Nasal cavity respiratory epithelium epithelial cell of viscerocranial mucosa (primary cell): ENCODE data around the gene KRT85. TPM values are rescaled to one million over a fixed set of nuclear protein-coding genes. Genes with fewer than 3 reads are reported as not detected.

Source experiments
- total RNA-seq: library from RNA; depleted of rRNA; stranded (reverse); fragments of >200 nt; gene quantifications from 2 replicates; pipeline ENCODE4 v1.2.3, GENCODE V29; 2014

Gene KRT85
- total RNA-seq, result not detected in 2 replicates

GRCh38 chr12:52366738-52367485 lies at the start of gene KRT85:
TSS of gene KRT85 (minus strand) at chr12:52367481. CDS start at chr12:52367405, 76 bp downstream.

DNA sequence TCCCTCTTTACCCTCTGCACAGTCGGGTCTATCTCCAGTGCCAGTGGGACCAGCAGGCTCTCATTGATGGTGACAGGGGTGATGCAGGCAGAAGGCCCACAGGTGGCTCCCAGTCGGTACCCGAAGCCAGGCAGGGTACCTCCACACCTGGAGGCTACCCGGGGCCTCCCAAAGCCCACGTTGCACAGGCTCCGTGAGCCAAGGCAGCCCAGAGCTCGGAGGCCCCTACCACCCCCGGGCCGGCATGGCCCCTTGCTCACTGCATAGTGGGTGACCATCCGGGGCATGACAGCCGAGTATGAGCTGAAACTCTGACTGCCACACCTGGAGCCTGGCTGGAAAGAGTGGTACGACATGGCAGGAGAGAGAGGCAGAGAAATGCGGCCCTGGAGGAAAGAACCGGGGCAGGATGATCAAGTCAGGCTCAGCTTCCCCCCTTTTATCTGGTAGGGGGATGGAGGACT lies 38.7 kb upstream of the KRT85 start, which contains the start of gene KRT82:
Gene KRT82, minus strand, starts transcription at position 414 of the 464 bp plus-strand sequence. Its CDS starts 58 bp downstream, at position 356.

DNA sequence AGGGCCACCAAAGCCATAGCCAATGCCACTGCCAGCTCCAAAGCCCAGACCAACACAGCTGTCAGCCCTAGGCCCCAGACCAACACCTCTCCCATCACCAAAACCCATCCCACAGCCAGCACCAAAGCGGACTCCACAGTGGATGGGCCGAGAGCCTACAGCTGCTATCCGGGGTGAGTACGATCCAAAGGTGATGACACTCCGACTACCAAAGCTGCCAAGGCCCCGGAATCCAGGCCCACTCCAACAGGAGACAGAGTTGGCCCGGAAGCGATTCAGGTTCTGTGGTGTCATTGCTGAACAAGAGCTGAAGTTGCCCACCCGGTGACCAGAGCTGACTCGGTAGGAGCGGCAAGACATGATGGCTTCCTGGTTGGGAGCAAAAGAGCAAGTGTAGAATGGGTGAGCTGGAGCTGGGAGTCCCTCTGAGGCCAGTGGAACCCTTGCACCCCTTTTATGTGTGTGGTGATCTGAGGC lies 18.0 kb upstream of the KRT85 start, which contains the start of gene KRT84:
Gene KRT84, minus strand, starts transcription at position 427 of the 477 bp plus-strand sequence. Its CDS starts 67 bp downstream, at position 360.

DNA sequence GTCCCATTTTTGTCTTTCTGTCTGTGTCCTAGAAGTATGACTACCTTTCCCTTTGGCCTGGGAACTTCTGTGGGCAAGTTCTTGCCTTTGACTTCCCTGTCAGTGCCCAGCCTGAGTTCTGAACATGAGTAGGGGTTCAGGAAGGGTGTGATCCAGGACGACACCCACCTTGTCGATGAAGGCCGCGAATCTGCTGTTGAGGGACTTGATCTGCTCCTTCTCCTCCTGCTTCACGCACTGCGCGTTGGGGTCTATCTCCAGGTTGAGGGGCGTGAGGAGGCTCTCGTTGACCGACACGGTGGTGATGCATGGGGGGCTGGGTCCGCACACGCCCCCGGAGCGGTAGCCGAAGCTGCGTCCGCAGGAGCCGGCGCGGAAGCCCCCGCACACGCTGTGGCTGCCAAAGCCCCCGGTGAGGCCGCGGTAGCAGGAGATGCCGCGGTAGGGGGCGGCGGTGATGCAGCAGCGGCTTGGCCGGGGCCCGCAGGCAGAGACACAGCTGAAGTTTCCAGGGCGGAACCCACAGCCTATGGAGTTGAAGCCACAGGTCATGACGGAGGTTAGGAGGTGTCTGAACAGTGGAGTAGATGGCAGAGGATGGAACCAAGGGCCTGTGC lies 46.4 kb downstream of the KRT85 start, which contains the start of gene KRT83:
Gene KRT83, minus strand, starts transcription at position 615 of the 617 bp plus-strand sequence. Its CDS starts 63 bp downstream, at position 552.

Other genes starting within 250 kb of the KRT85 start
- 4.6 and 80.0 TPM in 2 replicates for gene KRT80, start 175.5 kb downstream of the KRT85 start, total RNA-seq
- gene KRT7, start 134.2 kb downstream of the KRT85 start, total RNA-seq, result 655 and 771 TPM in 2 replicates
- 0.07 and 1.0 TPM in 2 replicates for gene KRT86, start 92.8 kb downstream of the KRT85 start, total RNA-seq
- 9.1 and 256 TPM in 2 replicates for gene KRT81, start 75.9 kb downstream of the KRT85 start, total RNA-seq
- not detected in 2 replicates for gene KRT83, start 46.1 kb downstream of the KRT85 start, total RNA-seq
- 0.07 TPM in 1 of 2 replicates, not detected in the other for gene KRT84, start 18.2 kb upstream of the KRT85 start, total RNA-seq
- not detected in 2 replicates for gene KRT82, start 38.9 kb upstream of the KRT85 start, total RNA-seq
- 0.78 and 5.1 TPM in 2 replicates for gene KRT75, start 66.9 kb upstream of the KRT85 start, total RNA-seq
- 369 and 1,719 TPM in 2 replicates for gene KRT6B, start 84.7 kb upstream of the KRT85 start, total RNA-seq
- gene KRT6C, start 106.3 kb upstream of the KRT85 start, total RNA-seq, result 171 and 249 TPM in 2 replicates
- 14,274 and 14,814 TPM in 2 replicates for gene KRT6A, start 125.8 kb upstream of the KRT85 start, total RNA-seq
- gene KRT5, start 152.9 kb upstream of the KRT85 start, total RNA-seq, result 6,718 and 16,450 TPM in 2 replicates
- gene KRT71, start 185.7 kb upstream of the KRT85 start, total RNA-seq, result not detected in 2 replicates
- 0.36 TPM in 1 of 2 replicates, not detected in the other for gene KRT74, start 206.4 kb upstream of the KRT85 start, total RNA-seq
- not detected in 2 replicates for gene KRT72, start 234.0 kb upstream of the KRT85 start, total RNA-seq